Measurements from ENCODE around the gene DRC3. TPM values are rescaled to one million over a fixed set of nuclear protein-coding genes. Genes with fewer than 3 reads are reported as not detected.

DRC3 gene
- total and polyA plus RNA-seq, 10 of the 15 experiments (the other 5 are each of a cell fraction or from before 2014, with no cell fraction given), result 0.18 to 2.3 (median 0.60) TPM; not detected in 3

GRCh38 chr17:17957584-17957916 lies 15.1 kb upstream of the DRC3 start:
- in situ Hi-C loops (cut with MboI), result no loop called here
- DNase-seq (ENCODE audit: low read depth, low spot score) (no peak), ATAC-seq (no peak), FAIRE-seq (no peak)
- Histone ChIP-seq H4K20me1 (ENCODE audit: control insufficient read depth, insufficient read depth) (no peaks in the 10 kb centered on the region), H3K4me2 (ENCODE audit: control insufficient read depth, insufficient read depth) (no peak overlapping the region; the same call in 1 of the 2 replicates), H3K27me3 (replicated peaks in 1 of 2; ENCODE audit: control insufficient read depth in 2 of 2, insufficient read depth in 2 of 2, low read length in 1 of 2) (no peaks in the 10 kb centered on the region), H3K36me3 (ENCODE audit: control insufficient read depth in 2 of 2, insufficient read depth in 2 of 2, low read length in 1 of 2) (no peaks in the 10 kb centered on the region; a peak in 1 of 4 replicates), H3K9me3 (replicated peaks; ENCODE audit: control insufficient read depth, insufficient read depth, low read length) (no peaks in the 10 kb centered on the region; the same call in 2 of the 3 replicates), H3K4me3 (no peak overlapping the region), H3K9ac (ENCODE audit: control insufficient read depth, insufficient read depth, low read length) (no peak overlapping the region), H3K27ac (ENCODE audit: control insufficient read depth, insufficient read depth) (no peak overlapping the region), H3K79me2 (ENCODE audit: control insufficient read depth, insufficient read depth, low read length) (no peaks in the 10 kb centered on the region; the same call in 1 of the 2 replicates), H2AFZ (ENCODE audit: control insufficient read depth, low read depth, low read length) (no peak overlapping the region), H3K4me1 (ENCODE audit: control insufficient read depth, insufficient read depth, low read length) (peaks cover 23% of the 10 kb centered on the region)
- 45% methylated on average over 7 of the region's 7 CpGs for WGBS (ENCODE audit: insufficient coverage, insufficient replicate concordance, low lambda C conversion rate, missing lambda C conversion rate)
- TF ChIP-seq GATAD2B (conservative IDR thresholded peaks at IDR 0.05; ENCODE audit: low read depth) (no peak), CREM (IDR thresholded peaks at IDR 0.05; ENCODE audit: low read depth) (no peak), DPF2 (IDR thresholded peaks at IDR 0.05) (no peak), HCFC1 (IDR thresholded peaks at IDR 0.05; ENCODE audit: low read length) (no peak)
- ChIA-PET RAD21 (ENCODE audit: unreplicated experiment) (interaction anchor here (1.0 to 4.4 kb wide), 11 partner anchors 9 to 265 kb away, joined by 3 to 33 read pairs (median 6); partner anchors contain the start of genes DRC3 and TOM1L2), POLR2A (interaction anchor here (0.6 to 3.8 kb wide), 8 partner anchors 12 to 121 kb away, joined by 3 to 73 read pairs (median 4); partner anchors contain the start of genes DRC3, SREBF1 and TOM1L2), CTCF (interaction anchor here (0.8 to 3.1 kb wide), 9 partner anchors 9 to 266 kb away, joined by 3 to 15 read pairs (median 4); partner anchors contain the start of genes DRC3 and TOM1L2), SMC1A (ENCODE audit: uncharacterized antibody, unreplicated experiment) (interaction anchor here (1.0 to 4.7 kb wide), 7 partner anchors 11 to 121 kb away, joined by 3 to 54 read pairs (median 10); partner anchors contain the start of gene SREBF1)
- BruUV-seq (replicated peaks), result no TSS peak
- intact Hi-C loops (cut with micrococcal nuclease; ENCODE audit: unreplicated experiment), result loop anchor here (5.0 kb wide), 1 partner anchor 80 kb away; the partner anchor contains the start of genes ATPAF2 and GID4

GRCh38 chr17:17958982-17959381 lies 13.7 kb upstream of the DRC3 start:
- no peaks in the 10 kb centered on the region for H4K20me1 ChIP-seq (ENCODE audit: control insufficient read depth, insufficient read depth)
- no peaks in the 10 kb centered on the region for H3K27me3 ChIP-seq (replicated peaks in 1 of 2; ENCODE audit: control insufficient read depth in 2 of 2, insufficient read depth in 2 of 2, low read length in 1 of 2)
- no peak for DNase-seq (ENCODE audit: low read depth, low spot score)
- intact Hi-C loops (cut with micrococcal nuclease; ENCODE audit: unreplicated experiment), result loop anchor here (5.0 kb wide), 1 partner anchor 78 kb away; the partner anchor contains the start of genes ATPAF2 and GID4
- no peaks in the 10 kb centered on the region; the same call in 1 of the 2 replicates for H3K79me2 ChIP-seq (ENCODE audit: control insufficient read depth, insufficient read depth, low read length)
- TF ChIP-seq BHLHE40 (IDR thresholded peaks at IDR 0.05; ENCODE audit: borderline replicate concordance in 1 of 2, low read depth in 2 of 2, low read length in 1 of 2), result peak in 1 of 2 experiments; percentile 20; a peak in 1 of 4 replicates
- TF ChIP-seq REST (IDR thresholded peaks at IDR 0.05; ENCODE audit: low read depth, low read length), result no peak
- TF ChIP-seq MEF2B (IDR thresholded peaks at IDR 0.05; ENCODE audit: partially characterized antibody, poor library complexity, severe bottlenecking), result peak; percentile 66
- no peak for TF ChIP-seq RCOR1 (conservative IDR thresholded peaks at IDR 0.05; ENCODE audit: low read depth, low read length)
- 0 out of 2 replicates have a peak, but pooled peaks have one; percentile 23 for TF ChIP-seq DPF2 (IDR thresholded peaks at IDR 0.05)
- 0 out of 2 replicates have a peak, but pooled peaks have one; percentile 3 for TF ChIP-seq PAX8 (IDR thresholded peaks at IDR 0.05)
- TF ChIP-seq PKNOX1 (IDR thresholded peaks at IDR 0.05), result 0 out of 2 replicates have a peak, but pooled peaks have one; percentile 12
- WGBS (ENCODE audit: insufficient coverage, insufficient replicate concordance, low lambda C conversion rate, missing lambda C conversion rate), result 21% methylated on average over 5 of the region's 5 CpGs
- ChIA-PET CTCF (interaction anchor here (1.1 to 3.1 kb wide), 7 partner anchors 11 to 68 kb away, joined by 3 to 15 read pairs (median 6); partner anchors contain the start of genes DRC3 and TOM1L2), POLR2A (interaction anchor here (0.6 to 3.8 kb wide), 10 partner anchors 10 to 267 kb away, joined by 3 to 73 read pairs (median 3); partner anchors contain the start of genes DRC3, SREBF1 and TOM1L2), RAD21 (ENCODE audit: unreplicated experiment) (interaction anchor here (1.4 to 4.4 kb wide), 7 partner anchors 10 to 125 kb away, joined by 3 to 33 read pairs (median 6); partner anchors contain the start of genes DRC3 and TOM1L2), SMC1A (ENCODE audit: uncharacterized antibody, unreplicated experiment) (interaction anchor here (1.2 to 4.1 kb wide), 12 partner anchors 9 to 275 kb away, joined by 3 to 54 read pairs (median 6); partner anchors contain the start of genes DRC3 and TOM1L2)
- in situ Hi-C loops (cut with MboI), result no loop called here
- ATAC-seq, result peak; percentile 27
- BruUV-seq (replicated peaks), result no TSS peak
- no peak overlapping the region for H2AFZ ChIP-seq (ENCODE audit: control insufficient read depth, low read depth, low read length)
- no peaks in the 10 kb centered on the region; a peak in 1 of 4 replicates for H3K36me3 ChIP-seq (ENCODE audit: control insufficient read depth in 2 of 2, insufficient read depth in 2 of 2, low read length in 1 of 2)
- no peaks in the 10 kb centered on the region; the same call in 2 of the 3 replicates for H3K9me3 ChIP-seq (replicated peaks; ENCODE audit: control insufficient read depth, insufficient read depth, low read length)
- H3K4me1 ChIP-seq (ENCODE audit: control insufficient read depth, insufficient read depth, low read length), result peaks cover 23% of the 10 kb centered on the region
- H3K4me2 ChIP-seq (ENCODE audit: control insufficient read depth, insufficient read depth), result peak overlapping the region; percentile 61
- peak overlapping the region; percentile 6; the same call in 1 of the 2 replicates for H3K4me3 ChIP-seq
- peak; percentile 59 for FAIRE-seq
- no peak overlapping the region for H3K9ac ChIP-seq (ENCODE audit: control insufficient read depth, insufficient read depth, low read length)
- peak overlapping the region; percentile 63 for H3K27ac ChIP-seq (ENCODE audit: control insufficient read depth, insufficient read depth)
